ENCODE measurements around the gene NFAT5. TPM values are rescaled to one million over a fixed set of nuclear protein-coding genes. Genes with fewer than 3 reads are reported as not detected.

Gene NFAT5
- total RNA-seq, 1 experiment from 2014 or later: 21.0 TPM

DNA sequence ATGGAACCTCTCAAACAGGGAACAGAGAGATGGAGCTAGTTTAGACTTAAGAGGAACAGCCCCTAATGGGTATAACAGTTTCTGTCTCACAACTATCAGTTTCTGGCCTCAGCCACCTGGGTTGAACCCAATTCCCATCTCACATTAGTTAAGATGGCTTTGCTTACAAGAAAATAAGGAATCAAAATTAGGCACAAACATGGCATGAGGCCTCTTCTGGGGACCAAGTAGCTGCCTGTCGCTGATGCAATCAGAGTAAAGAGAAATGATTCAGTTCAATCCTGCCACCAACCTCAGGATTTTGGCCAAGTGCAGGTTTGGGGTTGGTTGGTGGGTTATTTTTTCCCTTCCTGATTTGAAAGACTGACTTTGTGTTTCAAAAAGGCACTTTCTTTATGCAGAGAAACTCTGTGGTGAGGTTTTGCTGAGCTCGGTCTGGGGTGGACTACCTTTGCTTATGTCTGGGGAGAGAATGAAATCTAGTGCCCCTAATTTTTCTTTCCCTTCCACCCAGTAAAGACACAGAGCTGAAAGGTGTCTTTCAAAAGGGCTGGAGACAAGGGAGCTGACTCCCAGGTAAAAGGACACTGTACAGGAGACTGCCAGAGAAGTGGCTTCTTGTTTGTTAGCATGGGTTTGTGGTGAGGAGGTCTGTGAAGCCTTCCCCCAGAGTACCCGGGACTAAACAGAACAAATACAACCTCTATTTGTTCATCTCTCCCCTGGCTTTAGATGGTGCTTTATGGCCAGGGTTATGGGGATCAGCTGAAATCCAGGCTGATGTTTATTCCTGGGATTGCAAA is 44.8 kb upstream of the NFAT5 start:
- TF ChIP-seq, protein P1, sequence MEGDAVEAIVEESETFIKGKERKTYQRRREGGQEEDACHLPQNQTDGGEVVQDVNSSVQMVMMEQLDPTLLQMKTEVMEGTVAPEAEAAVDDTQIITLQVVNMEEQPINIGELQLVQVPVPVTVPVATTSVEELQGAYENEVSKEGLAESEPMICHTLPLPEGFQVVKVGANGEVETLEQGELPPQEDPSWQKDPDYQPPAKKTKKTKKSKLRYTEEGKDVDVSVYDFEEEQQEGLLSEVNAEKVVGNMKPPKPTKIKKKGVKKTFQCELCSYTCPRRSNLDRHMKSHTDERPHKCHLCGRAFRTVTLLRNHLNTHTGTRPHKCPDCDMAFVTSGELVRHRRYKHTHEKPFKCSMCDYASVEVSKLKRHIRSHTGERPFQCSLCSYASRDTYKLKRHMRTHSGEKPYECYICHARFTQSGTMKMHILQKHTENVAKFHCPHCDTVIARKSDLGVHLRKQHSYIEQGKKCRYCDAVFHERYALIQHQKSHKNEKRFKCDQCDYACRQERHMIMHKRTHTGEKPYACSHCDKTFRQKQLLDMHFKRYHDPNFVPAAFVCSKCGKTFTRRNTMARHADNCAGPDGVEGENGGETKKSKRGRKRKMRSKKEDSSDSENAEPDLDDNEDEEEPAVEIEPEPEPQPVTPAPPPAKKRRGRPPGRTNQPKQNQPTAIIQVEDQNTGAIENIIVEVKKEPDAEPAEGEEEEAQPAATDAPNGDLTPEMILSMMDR (conservative IDR thresholded peaks at IDR 0.05): no peak
- H3K4me2 ChIP-seq (ENCODE audit: insufficient read depth, insufficient read length, low read length): no peak overlapping the region
- H3K9me3 ChIP-seq (ENCODE audit: control insufficient read depth, low read depth, low read length): no peaks in the 10 kb centered on the region
- no peak overlapping the region for H4K5ac ChIP-seq (ENCODE audit: insufficient read length, low read depth, low read length)
- H3K14ac ChIP-seq (ENCODE audit: insufficient read depth, low read length): no peak overlapping the region
- H4K20me1 ChIP-seq (ENCODE audit: control insufficient read depth, insufficient read depth, insufficient read length): no peaks in the 10 kb centered on the region
- no CpG with 5 or more reads among the region's 3 CpGs for WGBS (ENCODE audit: extremely low coverage, insufficient read length, low lambda C conversion rate)
- no peak overlapping the region for H4K8ac ChIP-seq (replicated peaks; ENCODE audit: insufficient read length, low read depth, low read length)
- no peak overlapping the region for H2BK12ac ChIP-seq (ENCODE audit: insufficient read length, low read depth, low read length)
- H3K23ac ChIP-seq (ENCODE audit: insufficient read length, low read depth, low read length): no peak overlapping the region
- no peak overlapping the region for H3K4ac ChIP-seq (ENCODE audit: low read depth, low read length)
- H2BK120ac ChIP-seq (ENCODE audit: low read depth, low read length, poor library complexity, severe bottlenecking): no peak overlapping the region
- H2AFZ ChIP-seq (ENCODE audit: low read length): no peak overlapping the region
- no peaks in the 10 kb centered on the region for H3K4me1 ChIP-seq (ENCODE audit: insufficient read depth, low read length)
- no peak for DNase-seq
- Mint-ChIP-seq H3K36me3 (ENCODE audit: insufficient read depth in 1 of 3, low read depth in 3 of 3) (no peaks in the 10 kb centered on the region), H3K27me3 (ENCODE audit: low read depth) (peaks cover 3% of the 10 kb centered on the region; the same call in 1 of the 2 replicates), H3K4me3 (no peak overlapping the region), H3K9me3 (no peaks in the 10 kb centered on the region; a peak in 1 of 5 replicates), H3K4me1 (peaks cover 9 to 21% of the 10 kb centered on the region in 2 experiments), H3K27ac (no peak overlapping the region)
- H3K79me1 ChIP-seq (ENCODE audit: insufficient read depth, low read depth, low read length, poor library complexity, severe bottlenecking): no peaks in the 10 kb centered on the region
- H2AK5ac ChIP-seq (ENCODE audit: insufficient read length, low read length): no peak overlapping the region
- no peak overlapping the region for H3K9ac ChIP-seq (ENCODE audit: extremely low read depth, insufficient read length, low read length)
- H3K27ac ChIP-seq (ENCODE audit: insufficient read length, low read depth, low read length): no peak overlapping the region
- no peak overlapping the region for H2BK5ac ChIP-seq (ENCODE audit: insufficient read length, low read length)
- no peaks in the 10 kb centered on the region for H3K27me3 ChIP-seq (ENCODE audit: insufficient read depth, low read length)
- no peak overlapping the region for H2BK15ac ChIP-seq (ENCODE audit: low read depth, low read length)
- H2BK20ac ChIP-seq (ENCODE audit: low read depth, low read length, poor library complexity, severe bottlenecking): no peak overlapping the region
- no peak overlapping the region for H3K56ac ChIP-seq (ENCODE audit: insufficient read length, low read depth, low read length)
- no peaks in the 10 kb centered on the region for H3K23me2 ChIP-seq (ENCODE audit: insufficient read length, low read depth, low read length, poor library complexity, severe bottlenecking)
- H3K18ac ChIP-seq (ENCODE audit: insufficient read length, low read depth, low read length): no peak overlapping the region
- no peak overlapping the region for H3T11ph ChIP-seq (ENCODE audit: low read length)
- H3K79me2 ChIP-seq (ENCODE audit: insufficient read depth, low read length): no peaks in the 10 kb centered on the region
- no peak overlapping the region for H4K91ac ChIP-seq (ENCODE audit: insufficient read length, low read depth, low read length)

Measured in H9 (cell line).